Heart left ventricle (tissue), 16 donors: Measurements from ENCODE around the gene CDH23. TPM values are rescaled to one million over a fixed set of nuclear protein-coding genes. Genes with fewer than 3 reads are reported as not detected.

ENCODE experiments used
- ATAC-seq, 4 donors: fragments of 200-7000 bp; cut with Tn5 transposase; one replicate each; pipeline ENCODE4 v1.9.1; 2020 to 2022; ENCODE audit warnings: moderate library complexity in 4 of 4, mild to moderate bottlenecking in 3 of 4, moderate number of reproducible peaks in 1 of 4
- DNase-seq, 5 donors: peaks; one replicate each; pipeline ENCODE4 v3.0.0-alpha.2; 2020
- H3K27ac ChIP-seq, 12 donors: fragments of 200-600 bp; sonication (generic) in 4 of 12; one replicate each; pipeline versions ENCODE4 v1.5.0 to v1.8.0; 2016 to 2022; ENCODE audit warnings: mild to moderate bottlenecking in 2 of 12
- H3K27me3 ChIP-seq, 9 donors: fragments of 200-600 bp; sonication (generic) in 2 of 9; one replicate each; pipeline versions ENCODE4 v1.5.1 to v1.8.0; 2016 to 2022; ENCODE audit warnings: mild to moderate bottlenecking in 3 of 9
- H3K36me3 ChIP-seq, 9 donors: fragments of 200-600 bp; sonication (generic) in 2 of 9; one replicate each; pipeline versions ENCODE4 v1.5.0 to v1.8.0; 2018 to 2022; ENCODE audit warnings: mild to moderate bottlenecking in 2 of 9
- H3K4me1 ChIP-seq, 12 donors: fragments of 200-600 bp; sonication (generic) in 4 of 12; one replicate each; pipeline versions ENCODE4 v1.5.0 to v1.8.0; 2016 to 2022; ENCODE audit warnings: mild to moderate bottlenecking in 3 of 12
- H3K4me3 ChIP-seq, 12 donors: fragments of 200-600 bp; sonication (generic) in 4 of 12; one replicate each; pipeline versions ENCODE4 v1.5.0 to v1.8.0; 2017 to 2022; ENCODE audit warnings: mild to moderate bottlenecking in 9 of 12, moderate library complexity in 4 of 12
- H3K9me3 ChIP-seq, 12 donors: fragments of 200-600 bp; sonication (generic) in 4 of 12; one replicate each; pipeline versions ENCODE4 v1.5.0 to v1.8.0; 2016 to 2022; ENCODE audit warnings: mild to moderate bottlenecking in 1 of 12
- POLR2A ChIP-seq, 2 donors: fragments of 450-650 bp; IDR thresholded peaks; one replicate each; pipeline ENCODE4 v1.6.1; 2017; ENCODE audit warnings: antibody characterized with exemption in 2 of 2, mild to moderate bottlenecking in 2 of 2, moderate library complexity in 2 of 2
- WGBS, 4 donors: extraction: QIAGEN DNeasy Blood & Tissue Kit in 2 of 4; methylation state at CpG; one replicate each; pipeline versions ENCODE4 v1.1.5 to v1.1.7; 2013 to 2018; 5-methylcytosine and 5-hydroxymethylcytosine counted together
- intact Hi-C, 10 donors: fragments of 100-400 bp; cut with DNase I; formaldehyde crosslinking; loops; one replicate each; pipeline versions ENCODE4 v1.11.1 to v1.14.2; 2022
- polyA plus RNA-seq, 2 donors: library from polyadenylated mRNA; stranded (reverse); fragments of 200-250 nt; gene quantifications; one replicate each; pipeline ENCODE4 v1.2.3, GENCODE V29; 2013
- total RNA-seq, 9 donors: library from RNA; depleted of rRNA in 2 of 9; stranded (reverse); fragments of >200 nt in 2 of 9; fragmentation: NEBNext Ultra II Directional in 3 of 9; extraction: Animal tissue kit (Norgen Biotek cat#: 25700) in 3 of 9; gene quantifications; one replicate each; pipeline versions ENCODE4 v1.1.0 to v1.2.4, GENCODE V29; 2016 to 2023
- TF ChIP-seq, protein P1 (sequence below), 12 donors: fragments of 200-600 bp; sonication (generic) in 4 of 12; IDR thresholded peaks; one replicate each; pipeline versions ENCODE4 v1.5.0 to v1.8.0; 2018 to 2022; ENCODE audit warnings: antibody characterized with exemption in 12 of 12, mild to moderate bottlenecking in 5 of 12
- donor health status: ischemic (EF 13 %, LVEDD 7.1; RV severe dilation, severe dysfunction).
- donor health status: healthy with polysubstance abuse.
- donor health status: DM: no; HTN: yes; CAD: no.
- donor health status: DM: no; HTN: no; CAD: no.
- donor health status: ischemic (EF 25% LVEDD 6.9; RV normal size, moderate dysfunction).
- donor health status: ischemic (EF 25% LVEDD 5.7; RV mildly dilated, moderate dysfunction).
- donor health status: healthy.
- donor health status: DM: yes; HTN: yes; CAD: no.
- donor health status: ischemic (EF 35%, LVEDD 5.7; RV mildly dilated, moderate dysfunction).
- donor health status: nonischemic (EF 11% LVEDD 7.7; RV severe dilation, severe dysfunction).
- donor health status: DM: yes; HTN: yes; CAD: no.
- donor health status: PGD.
- donor health status: ischemic (EF 29% LVEDD 5.4; RV normal size, mild dysfunction).
- donor health status: nonischemic (EF 23%, LVEDD 6.1; RV moderate dilation, normal function).

The CDH23 gene
- total and polyA plus RNA-seq, 11 donors, result 1.2 to 8.6 (median 3.9) TPM

DNA sequence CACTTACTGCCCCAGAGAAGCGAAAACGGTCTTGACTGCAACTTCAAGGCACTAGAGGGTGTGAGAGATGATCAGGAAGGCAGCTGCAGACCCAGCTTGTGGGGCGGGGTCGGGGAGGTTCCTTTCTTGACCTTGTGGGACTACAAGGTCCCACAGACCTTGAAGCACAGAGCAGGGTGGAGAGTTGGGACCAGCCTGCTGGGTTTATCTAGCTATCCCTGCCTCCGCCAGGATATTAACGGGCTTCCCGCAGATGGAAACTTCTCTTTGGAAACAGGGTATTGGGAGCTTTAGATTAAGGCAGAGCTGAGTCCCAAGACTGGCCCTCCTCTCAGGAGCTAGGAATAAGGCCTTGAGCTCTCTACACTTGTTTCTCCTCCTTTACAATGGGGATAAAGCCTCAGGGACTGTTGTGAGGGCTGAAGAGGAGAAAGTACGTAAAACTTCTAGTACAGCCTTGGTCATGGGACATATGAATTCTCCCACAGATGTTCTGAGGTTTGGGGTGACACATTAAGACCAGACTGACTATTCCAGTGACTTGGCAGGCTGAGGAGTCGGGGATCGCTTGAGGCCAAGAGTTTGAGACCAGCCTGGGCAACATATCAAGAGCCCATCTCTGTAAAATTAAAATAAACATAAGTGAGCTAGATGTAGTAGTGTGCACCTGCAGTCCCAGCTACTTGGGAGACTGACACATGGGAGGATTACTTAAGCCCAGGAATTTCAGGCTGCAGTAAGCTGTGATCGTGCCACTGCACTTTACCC, 153.2 kb downstream of the CDH23 start:
- no peak for DNase-seq
- no peaks in the 10 kb centered on the region for H3K36me3 ChIP-seq

GRCh38 chr10:71550628-71551027, 153.9 kb downstream of the CDH23 start:
- intact Hi-C loops, result no loop called here
- Histone ChIP-seq H3K9me3 (no peaks in the 10 kb centered on the region), H3K4me1 (peaks cover 0 to 19% (median 14%) of the 10 kb centered on the region in 12 donors), H3K4me3 (no peak overlapping the region), H3K27ac (no peak overlapping the region), H3K27me3 (no peaks in the 10 kb centered on the region), H3K36me3 (no peaks in the 10 kb centered on the region)
- 80 to 83% (median 82%) methylated on average over 7 of the region's 7 CpGs for WGBS, 4 donors
- ATAC-seq (no peak), DNase-seq (no peak)
- no peak for TF ChIP-seq POLR2A (IDR thresholded peaks at IDR 0.05)
- TF ChIP-seq, protein P1, sequence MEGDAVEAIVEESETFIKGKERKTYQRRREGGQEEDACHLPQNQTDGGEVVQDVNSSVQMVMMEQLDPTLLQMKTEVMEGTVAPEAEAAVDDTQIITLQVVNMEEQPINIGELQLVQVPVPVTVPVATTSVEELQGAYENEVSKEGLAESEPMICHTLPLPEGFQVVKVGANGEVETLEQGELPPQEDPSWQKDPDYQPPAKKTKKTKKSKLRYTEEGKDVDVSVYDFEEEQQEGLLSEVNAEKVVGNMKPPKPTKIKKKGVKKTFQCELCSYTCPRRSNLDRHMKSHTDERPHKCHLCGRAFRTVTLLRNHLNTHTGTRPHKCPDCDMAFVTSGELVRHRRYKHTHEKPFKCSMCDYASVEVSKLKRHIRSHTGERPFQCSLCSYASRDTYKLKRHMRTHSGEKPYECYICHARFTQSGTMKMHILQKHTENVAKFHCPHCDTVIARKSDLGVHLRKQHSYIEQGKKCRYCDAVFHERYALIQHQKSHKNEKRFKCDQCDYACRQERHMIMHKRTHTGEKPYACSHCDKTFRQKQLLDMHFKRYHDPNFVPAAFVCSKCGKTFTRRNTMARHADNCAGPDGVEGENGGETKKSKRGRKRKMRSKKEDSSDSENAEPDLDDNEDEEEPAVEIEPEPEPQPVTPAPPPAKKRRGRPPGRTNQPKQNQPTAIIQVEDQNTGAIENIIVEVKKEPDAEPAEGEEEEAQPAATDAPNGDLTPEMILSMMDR (IDR thresholded peaks at IDR 0.05), result no peak

More for the DNA sequence above, 153.2 kb downstream of the CDH23 start:
- ATAC-seq, result no peak
- H3K27ac ChIP-seq, result no peak overlapping the region
- no peaks in the 10 kb centered on the region for H3K27me3 ChIP-seq
- intact Hi-C loops, result no loop called here
- H3K4me1 ChIP-seq, result peaks cover 0 to 19% (median 14%) of the 10 kb centered on the region in 12 donors
- H3K9me3 ChIP-seq, result no peaks in the 10 kb centered on the region
- no peak for TF ChIP-seq POLR2A (IDR thresholded peaks at IDR 0.05)
- TF ChIP-seq, protein P1 (IDR thresholded peaks at IDR 0.05), result no peak
- 93 to 96% (median 94%) methylated on average over 11 of the region's 11 CpGs for WGBS, 4 donors
- H3K4me3 ChIP-seq, result no peak overlapping the region

GRCh38 chr10:71551970-71552369, 155.2 kb downstream of the CDH23 start:
- Histone ChIP-seq H3K4me1 (peaks cover 0 to 17% (median 14%) of the 10 kb centered on the region in 12 donors), H3K27ac (no peak overlapping the region), H3K27me3 (no peaks in the 10 kb centered on the region), H3K4me3 (no peak overlapping the region), H3K9me3 (no peaks in the 10 kb centered on the region), H3K36me3 (no peaks in the 10 kb centered on the region)
- 94 to 97% (median 96%) methylated on average over 3 of the region's 3 CpGs for WGBS, 4 donors
- intact Hi-C loops, result no loop called here
- no peak for DNase-seq
- TF ChIP-seq POLR2A (IDR thresholded peaks at IDR 0.05), result no peak
- TF ChIP-seq, protein P1 (IDR thresholded peaks at IDR 0.05), result no peak
- no peak for ATAC-seq

DNA sequence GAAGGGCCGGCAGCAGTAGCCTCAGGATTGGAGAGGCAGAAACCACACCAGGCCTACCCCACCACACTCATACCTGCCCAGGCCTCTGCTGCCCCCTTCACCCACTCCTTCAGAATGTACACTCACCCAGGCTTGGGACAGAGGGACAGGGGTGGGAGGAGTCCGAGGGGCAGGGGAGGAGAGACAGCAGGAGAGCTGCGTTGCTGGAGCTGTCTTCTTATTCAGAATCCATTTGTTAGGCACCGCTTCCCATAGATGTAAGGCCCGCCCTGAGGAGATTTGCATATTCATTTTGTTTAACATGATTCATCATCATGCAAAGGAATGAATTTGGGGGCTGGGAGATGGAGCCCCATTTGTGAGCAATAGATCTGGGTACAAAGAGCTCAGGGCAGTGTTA, 156.7 kb downstream of the CDH23 start:
- ATAC-seq, result no peak
- WGBS, 4 donors, result 67 to 79% (median 69%) methylated on average over 5 of the region's 5 CpGs
- intact Hi-C loops, result no loop called here

More for the DNA sequence above, 156.7 kb downstream of the CDH23 start:
- Histone ChIP-seq H3K9me3 (no peaks in the 10 kb centered on the region), H3K4me1 (peaks cover 0 to 2% (median under 1%) of the 10 kb centered on the region in 12 donors), H3K27ac (no peak overlapping the region), H3K27me3 (no peaks in the 10 kb centered on the region), H3K36me3 (no peaks in the 10 kb centered on the region), H3K4me3 (no peak overlapping the region)
- no peak for DNase-seq
- TF ChIP-seq, protein P1 (IDR thresholded peaks at IDR 0.05), result no peak
- TF ChIP-seq POLR2A (IDR thresholded peaks at IDR 0.05), result no peak
